GM21526 (cell line): ENCODE results near the gene PSME3IP1.
"Not testable (repeated sequence)": the region's sequence is repeated elsewhere in the genome, so short reads cannot be mapped to it uniquely, and the experiment has no call there.

Experiments used
- ATAC-seq: cut with Tn5 transposase; IDR thresholded peaks from one replicate; pipeline ENCODE4 v1.9.1; 2021; ENCODE audit warnings: moderate library complexity; ENCODE audit not compliant: unreplicated experiment, low FRiP score

The PSME3IP1 gene

DNA sequence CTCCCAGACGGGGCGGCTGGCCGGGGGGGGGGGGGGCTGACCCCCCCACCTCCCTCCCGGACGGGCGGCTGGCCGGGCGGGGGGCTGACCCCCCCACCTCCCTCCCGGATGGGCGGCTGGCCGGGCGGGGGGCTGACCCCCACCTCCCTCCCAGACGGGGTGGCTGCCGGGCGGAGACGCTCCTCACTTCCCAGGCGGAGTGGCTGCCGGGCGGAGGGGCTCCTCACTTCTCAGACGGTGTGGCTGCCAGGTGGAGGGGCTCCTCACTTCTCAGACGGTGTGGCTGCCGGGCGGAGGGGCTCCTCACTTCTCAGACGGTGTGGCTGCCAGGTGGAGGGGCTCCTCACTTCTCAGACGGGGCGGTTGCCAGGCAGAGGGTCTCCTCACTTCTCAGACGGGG is 15.1 kb upstream of the PSME3IP1 start:
- ATAC-seq, result not testable (repeated sequence)

DNA sequence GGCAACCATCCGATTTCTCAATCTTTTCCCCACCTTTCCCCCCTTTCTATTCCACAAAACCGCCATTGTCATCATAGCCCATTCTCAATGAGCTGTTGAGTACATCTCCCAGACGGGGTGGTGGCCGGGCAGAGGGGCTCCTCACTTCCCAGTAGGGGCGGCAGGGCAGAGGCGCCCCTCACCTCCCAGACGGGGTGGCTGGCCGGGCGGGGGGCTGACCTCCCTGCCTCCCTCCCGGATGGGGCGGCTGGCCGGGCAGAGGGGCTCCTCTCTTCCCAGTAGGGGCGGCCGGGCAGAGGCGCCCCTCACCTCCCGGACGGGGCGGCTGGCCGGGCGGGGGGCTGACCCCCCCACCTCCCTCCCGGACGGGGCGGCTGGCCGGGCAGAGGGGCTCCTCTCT is 14.5 kb upstream of the PSME3IP1 start:
- ATAC-seq, result not testable (repeated sequence)

DNA sequence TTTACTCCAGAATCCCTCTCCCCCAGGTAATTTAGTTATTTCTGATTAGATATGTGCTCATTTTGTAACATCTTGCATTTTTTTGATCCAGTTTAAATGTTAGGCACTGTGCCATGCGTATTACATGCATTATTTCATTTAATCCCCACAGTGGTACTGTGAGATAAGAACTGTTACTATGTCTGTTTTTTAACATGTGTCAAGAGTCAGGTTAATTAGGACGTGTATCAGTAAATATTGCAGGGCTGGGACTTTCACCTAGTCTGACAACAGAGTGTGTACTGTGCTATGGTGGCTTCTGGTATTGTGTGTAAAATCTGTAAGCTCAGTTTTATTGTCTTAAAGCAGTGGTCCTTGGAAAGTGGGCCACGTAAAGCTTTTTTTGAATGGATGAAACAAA is 10.9 kb upstream of the PSME3IP1 start:
- no peak for ATAC-seq

DNA sequence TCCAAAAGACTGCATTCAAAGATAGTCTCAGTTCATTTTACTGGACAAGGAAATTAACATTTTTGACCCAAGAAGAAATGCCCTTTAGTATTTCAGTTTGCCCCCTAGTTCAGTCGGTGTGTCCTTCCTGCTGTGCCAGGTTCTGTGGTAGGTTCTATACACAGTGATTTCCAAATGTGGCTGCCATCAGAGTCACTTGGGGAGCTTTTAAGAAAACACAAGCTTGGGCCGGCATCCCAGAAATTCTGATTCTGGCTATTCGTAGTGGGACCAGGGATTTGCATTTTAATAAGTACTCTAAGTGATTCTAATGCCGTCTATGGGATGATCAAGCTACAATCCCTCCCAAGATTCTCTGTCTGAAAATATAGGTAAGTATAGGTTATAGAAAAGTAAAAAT is 10.4 kb upstream of the PSME3IP1 start:
- no peak for ATAC-seq

DNA sequence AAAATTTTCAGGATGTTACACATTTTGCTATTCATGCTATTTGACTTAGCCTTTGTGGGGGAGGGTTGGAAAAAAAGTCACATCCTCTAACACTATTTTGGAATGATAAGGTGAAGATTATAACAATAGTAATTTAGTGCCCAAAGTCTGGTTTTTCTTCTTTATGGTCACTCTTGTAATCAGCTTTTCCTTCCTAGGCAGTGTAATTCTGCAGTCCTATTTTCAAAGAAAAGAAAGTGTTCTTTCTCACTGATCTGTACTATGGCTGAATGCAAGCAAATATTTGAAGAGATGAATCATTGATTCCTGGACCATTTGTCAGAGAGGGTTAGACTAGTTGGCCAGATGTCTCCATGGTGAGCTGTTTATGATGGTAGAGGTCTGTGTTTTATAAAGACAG is 8.7 kb upstream of the PSME3IP1 start:
- no peak for ATAC-seq

DNA sequence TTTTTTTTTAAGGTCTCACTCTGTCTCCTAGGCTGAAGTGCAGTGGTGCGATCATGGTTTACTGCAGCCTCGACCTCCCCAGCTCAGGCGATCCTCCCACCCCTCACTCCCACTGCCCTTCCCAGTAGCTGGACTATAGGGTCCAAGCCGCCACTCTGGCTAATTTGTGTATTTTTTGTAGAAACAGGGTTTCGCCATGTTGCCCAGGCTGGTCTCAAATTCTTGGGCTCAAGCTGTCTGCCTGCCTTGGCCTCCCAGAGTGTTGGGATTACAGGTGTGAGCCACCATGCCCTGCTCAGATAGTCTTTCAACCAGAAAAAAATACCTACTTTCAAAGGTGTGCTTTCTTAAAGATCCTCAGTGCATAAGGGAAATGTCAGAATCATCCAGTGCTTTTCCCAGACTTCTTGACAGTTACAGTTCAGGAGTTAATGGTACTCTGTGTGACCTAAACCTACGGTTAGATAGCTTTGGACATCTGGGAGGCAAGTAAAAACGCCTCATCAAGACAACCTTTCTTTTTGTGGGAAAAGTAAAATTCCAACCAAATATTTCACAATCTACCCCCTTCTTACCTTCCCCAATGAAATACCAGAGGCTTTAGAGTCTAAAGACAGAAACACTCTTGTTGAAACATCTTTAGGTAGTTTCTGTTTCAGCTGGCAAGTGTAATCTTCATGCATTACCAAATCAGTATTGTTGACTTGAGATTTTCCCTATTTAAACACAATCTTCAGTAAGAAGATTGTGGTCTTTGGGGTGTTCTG is 7.1 kb upstream of the PSME3IP1 start:
- ATAC-seq, result no peak

DNA sequence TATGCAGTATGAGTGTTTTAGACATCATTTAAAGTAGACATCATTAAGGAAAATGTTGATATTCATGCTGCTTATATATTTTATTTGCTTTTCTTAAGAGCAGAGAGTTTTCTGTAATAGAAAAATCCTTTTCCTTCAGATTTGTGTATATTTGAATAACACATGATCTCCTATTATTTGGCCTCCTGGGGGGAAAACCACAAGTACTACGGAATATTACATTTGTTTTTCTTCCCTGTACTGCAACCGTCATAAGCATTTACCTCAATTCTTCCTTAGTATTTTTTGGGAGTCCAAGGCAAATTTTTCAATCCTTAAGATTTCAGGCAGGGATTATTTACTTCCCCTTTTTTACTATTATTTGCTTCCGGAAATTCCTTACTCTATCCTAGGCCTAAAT is 6.3 kb upstream of the PSME3IP1 start:
- no peak for ATAC-seq

DNA sequence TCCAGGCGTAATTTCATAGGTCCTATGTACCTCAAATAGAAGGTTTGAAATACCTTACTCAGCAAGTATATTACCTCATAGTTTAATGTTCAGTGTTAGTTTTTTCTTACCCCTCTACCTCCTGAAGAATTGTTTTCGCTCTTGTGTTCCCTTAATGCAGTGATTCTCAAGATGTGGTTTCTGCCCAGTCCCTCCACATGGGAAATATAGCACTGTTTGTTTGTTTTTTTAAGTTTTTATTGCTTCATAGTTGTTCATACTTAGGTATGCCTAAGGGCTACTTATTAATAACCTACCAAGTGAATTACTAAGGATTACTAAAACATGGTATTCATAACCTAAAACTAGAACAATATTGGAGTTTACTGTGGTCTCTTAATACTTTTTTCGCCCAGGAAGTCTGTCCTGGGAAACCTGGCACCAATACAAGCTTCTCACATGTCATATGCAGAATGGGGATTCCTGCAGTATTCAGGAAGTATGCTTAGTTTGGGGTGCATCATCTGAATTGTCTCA is 5.3 kb upstream of the PSME3IP1 start:
- ATAC-seq, result no peak

DNA sequence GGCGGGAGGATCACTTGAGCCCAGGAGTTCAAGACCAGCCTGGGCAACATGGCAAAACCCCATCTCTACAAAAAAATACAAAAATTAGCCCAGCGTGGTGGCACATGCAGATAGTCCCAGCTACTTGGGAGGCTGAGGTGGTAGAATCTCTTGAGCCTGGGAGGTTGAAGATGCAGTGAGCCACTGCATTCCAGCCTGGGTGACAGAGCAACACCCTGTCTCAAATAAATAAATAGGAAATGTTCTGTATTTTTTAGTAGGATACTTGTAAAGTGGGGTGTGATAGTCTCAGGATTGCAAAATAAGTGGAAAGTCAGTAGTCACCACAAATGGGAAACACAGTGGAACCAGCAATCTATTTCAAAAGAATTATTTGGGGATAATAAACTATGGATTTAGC is 4.3 kb upstream of the PSME3IP1 start:
- ATAC-seq, result no peak

DNA sequence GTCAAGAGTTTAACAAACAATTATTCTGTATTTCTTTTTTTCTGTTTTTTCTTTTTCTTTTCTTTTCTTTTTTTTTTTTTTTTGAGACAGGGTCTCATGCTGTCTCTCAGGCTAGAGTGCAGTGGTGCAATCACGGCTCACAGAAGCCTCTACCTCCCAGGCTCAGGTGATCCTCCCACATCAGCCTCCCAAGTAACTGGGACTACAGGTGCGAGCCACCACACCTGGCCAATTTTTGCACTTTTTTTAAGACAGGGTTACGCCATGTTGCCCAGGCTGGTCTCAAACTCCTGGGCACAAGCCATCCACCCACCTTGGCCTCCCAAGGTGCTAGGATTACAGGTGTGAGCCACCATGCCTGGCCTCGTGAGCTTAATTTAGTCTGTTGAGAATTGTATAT is 3.7 kb upstream of the PSME3IP1 start:
- not testable (repeated sequence) for ATAC-seq

DNA sequence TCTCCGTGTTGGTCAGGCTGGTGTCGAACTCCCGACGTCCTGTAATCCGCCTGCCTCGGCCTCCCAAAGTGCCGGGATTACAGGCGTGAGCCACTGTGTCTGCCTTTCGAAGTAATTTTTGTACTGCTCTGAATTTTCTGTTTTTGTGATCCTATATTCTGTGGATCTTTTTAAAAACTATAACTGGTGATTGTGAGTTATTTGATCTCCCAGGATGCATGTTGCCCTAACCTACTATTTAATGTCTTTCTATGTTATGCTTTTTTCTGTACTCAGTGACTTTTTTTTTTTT is 2.8 kb upstream of the PSME3IP1 start:
- ATAC-seq, result no peak

DNA sequence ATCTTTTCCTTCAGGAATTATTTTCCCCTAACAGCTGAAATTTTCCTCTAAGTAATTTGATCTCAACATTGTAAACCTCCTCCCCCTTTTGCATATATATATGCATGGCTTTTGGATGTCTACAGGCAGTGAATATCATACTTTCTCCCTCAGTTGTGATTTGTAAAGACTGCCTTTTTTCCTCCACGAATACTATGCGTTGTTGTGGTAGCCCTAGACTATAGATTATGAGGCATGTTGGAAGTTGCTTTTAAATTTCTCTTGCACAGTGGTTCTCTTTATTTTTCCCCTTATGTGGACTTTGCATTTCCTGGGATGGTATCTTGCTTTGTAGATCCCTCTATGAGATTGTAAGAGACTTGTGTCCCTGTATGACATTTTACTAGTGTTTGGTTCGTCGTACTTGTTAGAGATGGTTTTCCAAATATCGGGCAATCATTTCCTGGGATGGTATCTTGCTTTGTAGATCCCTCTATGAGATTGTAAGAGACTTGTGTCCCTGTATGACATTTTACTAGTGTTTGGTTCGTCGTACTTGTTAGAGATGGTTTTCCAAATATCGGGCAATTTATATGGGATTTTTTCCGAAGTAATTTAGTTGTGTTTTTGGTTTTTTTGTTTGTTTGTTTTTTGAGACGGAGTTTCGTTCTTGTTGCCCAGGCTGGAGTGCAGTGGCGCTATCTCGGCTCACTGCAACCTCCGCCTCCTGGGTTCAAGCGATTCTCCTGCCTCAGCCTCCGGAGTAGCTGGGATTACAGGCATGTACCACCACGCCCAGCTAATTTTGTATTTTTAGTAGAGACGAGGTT is 2.3 kb upstream of the PSME3IP1 start:
- ATAC-seq, result not testable (repeated sequence)

DNA sequence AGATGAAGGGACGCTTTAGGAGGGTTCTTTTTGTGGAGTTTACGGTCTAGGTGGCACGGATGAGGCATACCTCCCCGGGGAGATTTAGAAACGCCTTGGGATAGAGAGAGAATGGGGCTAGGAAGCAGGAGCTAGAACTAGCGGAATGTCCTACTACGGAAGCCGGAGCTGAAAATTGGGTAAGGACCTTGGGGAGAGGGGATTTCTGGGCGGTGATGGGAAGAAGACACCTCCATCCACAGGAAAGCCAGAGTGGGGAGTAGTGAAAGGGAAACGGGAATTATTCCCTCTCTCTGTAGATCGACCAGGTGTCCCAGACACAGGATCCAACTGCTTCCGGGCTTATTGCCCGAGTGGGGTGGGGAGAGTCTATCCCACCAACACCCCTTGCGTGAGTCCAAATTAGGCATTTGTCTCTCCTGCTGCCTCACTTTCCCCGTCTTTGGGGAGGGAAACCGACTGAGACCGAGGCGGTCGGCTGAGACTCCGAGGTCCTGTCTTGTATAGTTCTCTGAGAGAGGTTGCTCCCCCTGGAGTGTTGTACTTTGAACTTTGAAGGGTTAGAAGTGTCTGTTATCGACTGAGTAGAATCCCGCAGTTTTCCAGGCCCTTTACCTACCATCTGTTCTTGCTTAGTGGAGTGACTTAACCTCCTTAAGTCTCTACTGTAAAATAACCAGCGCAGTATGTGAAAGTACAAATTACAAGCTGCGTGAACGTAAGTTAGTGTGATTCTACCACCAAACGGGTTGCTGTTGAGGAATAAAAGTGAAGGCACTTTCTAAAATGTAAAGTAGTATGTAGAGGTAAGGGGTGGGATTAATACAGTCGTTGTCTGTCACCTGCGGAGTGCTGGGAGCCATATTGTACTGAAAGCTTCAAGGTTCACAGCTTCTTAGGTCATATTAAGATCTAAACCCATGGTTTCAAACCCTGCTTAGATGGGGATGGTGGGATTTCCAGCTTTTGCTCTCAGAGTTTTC is 1.3 kb upstream of the PSME3IP1 start:
- no peak for ATAC-seq

DNA sequence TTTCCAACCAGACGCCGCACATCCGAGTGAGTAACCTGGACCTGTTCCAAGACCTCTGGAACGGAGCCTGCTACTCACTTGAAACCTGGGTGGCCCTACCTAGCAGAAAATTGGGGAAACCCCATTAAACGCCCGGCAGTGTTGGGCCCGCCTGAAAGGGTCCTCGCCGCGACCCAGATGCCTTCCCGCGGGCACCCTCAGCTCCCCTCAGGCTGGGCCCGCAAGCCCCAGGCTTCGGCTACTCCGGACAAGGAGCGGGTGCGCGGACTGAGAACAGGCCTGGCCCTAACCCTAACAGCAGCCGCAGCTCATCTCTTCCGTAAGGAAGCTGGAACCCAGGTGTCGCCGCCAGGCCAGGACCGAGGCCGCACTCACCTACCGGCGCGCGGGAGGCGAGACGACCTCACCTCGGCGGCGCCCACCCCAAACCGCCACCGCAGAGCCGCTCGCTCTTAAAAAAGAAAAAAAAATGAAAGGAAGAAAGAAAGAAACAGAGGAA is 344 bp downstream of the PSME3IP1 start:
- ATAC-seq, result peak; percentile 35

DNA sequence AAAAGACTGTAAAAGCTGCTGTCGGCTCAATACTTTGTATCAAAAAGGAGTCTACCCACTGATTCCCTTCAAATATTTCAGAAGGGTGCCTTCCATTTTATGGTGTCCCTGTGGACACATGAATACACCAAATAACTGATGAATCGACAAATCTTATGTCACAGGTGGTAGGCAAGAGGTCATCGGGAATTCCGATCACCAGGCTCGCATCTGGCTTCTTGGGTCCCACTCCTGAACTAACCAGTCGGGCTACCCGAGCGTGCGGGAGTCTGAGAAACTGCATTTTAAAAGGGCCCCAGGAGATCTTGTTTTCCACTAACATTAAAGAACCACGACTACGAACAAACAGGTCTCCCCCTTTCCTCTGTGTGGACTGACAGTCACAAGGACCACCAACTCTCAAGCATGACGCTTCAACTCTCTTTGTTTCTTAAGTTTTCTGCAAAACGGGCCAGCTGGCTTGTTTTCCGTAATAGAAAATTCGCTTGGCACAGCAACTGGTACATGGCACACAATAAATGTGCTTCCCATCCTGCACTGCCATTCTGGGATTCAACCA is 873 bp downstream of the PSME3IP1 start:
- no peak for ATAC-seq

DNA sequence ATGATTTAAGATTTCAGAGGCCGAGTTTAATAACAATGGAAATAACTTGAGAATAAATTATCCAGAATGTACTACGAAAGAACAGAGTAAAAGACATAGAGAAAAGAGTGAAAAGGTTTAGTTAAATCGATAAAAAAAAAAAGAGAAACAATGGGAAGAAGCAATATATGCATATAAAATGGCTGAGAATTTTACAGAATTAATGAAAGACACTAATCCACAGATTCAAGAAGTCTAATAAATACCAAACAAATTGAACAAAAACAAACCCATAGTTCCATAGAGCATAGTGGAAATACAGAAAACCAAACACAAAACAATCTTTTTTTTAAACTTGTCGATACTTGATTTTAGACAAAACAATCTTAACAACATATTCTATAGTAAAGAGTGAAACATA is 1.7 kb downstream of the PSME3IP1 start:
- no peak for ATAC-seq

DNA sequence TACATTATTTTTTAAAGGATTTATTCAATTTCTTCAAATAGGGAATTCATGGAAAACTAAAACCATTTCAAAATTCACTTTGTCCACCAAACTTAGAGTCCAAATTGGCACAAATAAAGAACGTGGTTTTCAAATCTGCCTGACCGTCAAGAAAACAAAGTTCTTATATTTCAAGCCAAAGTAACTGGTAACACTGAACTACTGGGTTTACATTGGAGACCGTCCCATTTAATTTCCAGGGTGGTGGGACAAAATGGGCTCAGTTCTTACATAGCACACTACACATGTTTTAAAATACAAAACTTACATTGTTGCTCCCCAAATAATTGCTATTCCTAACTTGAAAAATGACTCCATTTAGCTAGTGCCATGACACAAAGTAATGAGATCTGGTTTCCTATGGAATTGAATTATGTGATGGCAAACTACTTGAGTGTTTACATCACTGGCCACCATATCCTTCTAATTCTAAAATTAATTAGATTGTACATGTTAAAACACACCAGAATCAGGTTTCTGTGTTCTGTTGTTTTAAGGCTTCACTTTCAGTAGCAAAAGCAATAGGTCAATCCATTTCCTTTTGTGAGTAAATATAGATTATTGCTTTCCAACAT is 6.5 kb downstream of the PSME3IP1 start:
- ATAC-seq, result no peak

DNA sequence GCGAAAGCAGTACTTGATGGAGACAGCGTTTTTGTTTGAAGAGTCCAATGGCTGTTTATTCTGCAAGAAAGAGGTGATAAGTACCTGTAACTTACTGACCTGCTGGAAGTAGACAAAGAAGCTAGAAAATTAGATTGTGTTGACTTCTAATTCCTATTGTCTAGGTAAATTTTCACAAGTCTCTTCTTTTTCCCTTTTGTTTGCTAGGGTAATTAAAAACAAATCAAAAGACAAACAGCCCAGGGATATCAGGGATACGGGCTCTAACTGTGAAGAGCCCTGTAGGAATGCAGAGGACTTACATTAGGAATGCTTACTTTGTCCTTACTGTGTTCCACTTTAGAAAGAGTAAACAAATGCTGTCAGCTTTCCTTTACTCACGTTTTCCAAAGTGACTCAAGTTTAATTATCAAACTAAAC is 7.0 kb downstream of the PSME3IP1 start:
- no peak for ATAC-seq

DNA sequence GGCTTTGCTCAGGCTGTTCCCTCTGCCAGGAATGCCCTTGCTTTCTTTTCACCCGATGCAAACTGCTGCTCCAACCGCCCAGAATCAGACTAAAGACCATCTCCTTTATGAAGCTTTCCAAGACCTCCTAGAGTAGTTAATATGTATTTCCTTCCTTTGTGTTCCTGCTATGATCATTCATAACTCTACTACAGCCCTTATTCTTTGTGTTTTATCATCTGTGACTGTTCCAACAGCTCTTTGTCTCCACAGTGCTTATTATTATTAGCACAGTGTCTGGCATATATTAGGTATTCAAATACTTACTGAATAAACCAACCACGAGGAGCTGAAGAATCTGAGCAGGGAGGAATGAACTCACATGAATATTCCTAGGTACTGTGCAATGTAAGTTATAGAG is 7.6 kb downstream of the PSME3IP1 start:
- no peak for ATAC-seq

DNA sequence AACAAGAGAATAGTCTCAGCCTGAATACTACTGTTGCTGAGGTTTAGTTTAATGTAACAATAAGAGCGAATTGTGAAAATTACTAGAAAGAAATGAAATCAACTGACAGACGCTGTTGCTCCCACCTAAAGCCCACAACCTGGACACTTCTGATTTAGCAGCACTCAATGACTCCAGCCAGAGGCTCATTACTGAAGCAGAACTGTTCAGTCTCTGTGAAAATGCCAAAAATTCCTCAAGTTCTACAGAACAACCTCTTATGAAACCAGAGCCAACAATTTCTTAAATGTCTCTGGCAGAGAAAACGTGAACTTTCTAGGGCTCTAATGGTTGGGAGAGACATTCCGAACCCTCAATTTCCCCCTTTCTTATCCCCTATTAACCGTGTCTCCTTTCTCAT is 9.9 kb downstream of the PSME3IP1 start:
- ATAC-seq, result no peak
